ENCODE results near the gene ZNF579. TPM values are rescaled to one million over a fixed set of nuclear protein-coding genes. Genes with fewer than 3 reads are reported as not detected.

Gene ZNF579
- total RNA-seq, 1 experiment from 2014 or later, result 13.5 TPM

DNA sequence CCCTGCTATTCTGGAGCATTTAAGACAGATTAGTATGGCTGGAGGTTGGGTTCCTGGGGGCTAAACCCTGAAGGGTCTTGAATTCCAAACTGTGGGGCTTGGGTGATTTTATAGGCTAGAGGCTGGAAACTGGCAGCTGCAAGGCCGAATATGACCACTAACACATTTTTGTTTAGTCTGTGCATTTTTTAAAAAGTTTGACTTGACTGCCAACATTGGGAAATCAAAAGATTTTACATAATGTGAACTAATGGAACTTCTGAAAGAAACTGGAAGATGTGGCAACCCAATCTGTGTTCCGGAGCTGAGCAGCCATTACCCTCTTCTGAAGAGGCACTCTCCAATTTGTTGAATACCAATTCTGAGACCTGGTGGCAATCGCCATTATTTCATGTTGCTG, 38.6 kb upstream of the ZNF579 start:
- Histone ChIP-seq H3K4me2 (ENCODE audit: low read length) (no peak overlapping the region), H3K79me2 (ENCODE audit: low read length) (peaks cover 8% of the 10 kb centered on the region), H3K27ac (ENCODE audit: low read length) (no peak overlapping the region), H3K4me1 (ENCODE audit: insufficient read depth, low read length) (0 out of 2 replicates have a peak, but pooled peaks cover 4% of the 10 kb centered on the region), H3K9me2 (replicated peaks; ENCODE audit: low read length) (no peaks in the 10 kb centered on the region), H4K20me1 (ENCODE audit: low read length) (peaks cover 4% of the 10 kb centered on the region; the same call in 1 of the 2 replicates), H3K9ac (ENCODE audit: low read length) (no peak overlapping the region), H2AFZ (ENCODE audit: low read length) (no peak overlapping the region), H3K9me3 (ENCODE audit: low read length) (no peaks in the 10 kb centered on the region), H3K4me3 (ENCODE audit: low read length) (no peak overlapping the region), H3K27me3 (ENCODE audit: low read length) (no peaks in the 10 kb centered on the region), H3F3A (ENCODE audit: low read length, unreplicated experiment) (no peaks in the 10 kb centered on the region), H3K36me3 (ENCODE audit: low read depth, low read length) (no peaks in the 10 kb centered on the region; the same call in 1 of the 2 replicates)
- ATAC-seq (no peak), DNase-seq (no peak)
- TSS peak; percentile 19 for BruUV-seq (replicated peaks)
- ChIA-PET CTCF (no interaction called here), POLR2A (ENCODE audit: unreplicated experiment) (no interaction called here)
- intact Hi-C loops (cut with micrococcal nuclease), result no loop called here
- TF ChIP-seq EZH2 (IDR thresholded peaks at IDR 0.05; ENCODE audit: low read length, unreplicated experiment), result no peak
- no peak for TF ChIP-seq EZH2phosphoT487 (IDR thresholded peaks at IDR 0.05; ENCODE audit: borderline replicate concordance, low read length)
- TF ChIP-seq, protein P1, sequence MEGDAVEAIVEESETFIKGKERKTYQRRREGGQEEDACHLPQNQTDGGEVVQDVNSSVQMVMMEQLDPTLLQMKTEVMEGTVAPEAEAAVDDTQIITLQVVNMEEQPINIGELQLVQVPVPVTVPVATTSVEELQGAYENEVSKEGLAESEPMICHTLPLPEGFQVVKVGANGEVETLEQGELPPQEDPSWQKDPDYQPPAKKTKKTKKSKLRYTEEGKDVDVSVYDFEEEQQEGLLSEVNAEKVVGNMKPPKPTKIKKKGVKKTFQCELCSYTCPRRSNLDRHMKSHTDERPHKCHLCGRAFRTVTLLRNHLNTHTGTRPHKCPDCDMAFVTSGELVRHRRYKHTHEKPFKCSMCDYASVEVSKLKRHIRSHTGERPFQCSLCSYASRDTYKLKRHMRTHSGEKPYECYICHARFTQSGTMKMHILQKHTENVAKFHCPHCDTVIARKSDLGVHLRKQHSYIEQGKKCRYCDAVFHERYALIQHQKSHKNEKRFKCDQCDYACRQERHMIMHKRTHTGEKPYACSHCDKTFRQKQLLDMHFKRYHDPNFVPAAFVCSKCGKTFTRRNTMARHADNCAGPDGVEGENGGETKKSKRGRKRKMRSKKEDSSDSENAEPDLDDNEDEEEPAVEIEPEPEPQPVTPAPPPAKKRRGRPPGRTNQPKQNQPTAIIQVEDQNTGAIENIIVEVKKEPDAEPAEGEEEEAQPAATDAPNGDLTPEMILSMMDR (conservative IDR thresholded peaks at IDR 0.05; ENCODE audit: low read depth, low read length), result no peak

DNA sequence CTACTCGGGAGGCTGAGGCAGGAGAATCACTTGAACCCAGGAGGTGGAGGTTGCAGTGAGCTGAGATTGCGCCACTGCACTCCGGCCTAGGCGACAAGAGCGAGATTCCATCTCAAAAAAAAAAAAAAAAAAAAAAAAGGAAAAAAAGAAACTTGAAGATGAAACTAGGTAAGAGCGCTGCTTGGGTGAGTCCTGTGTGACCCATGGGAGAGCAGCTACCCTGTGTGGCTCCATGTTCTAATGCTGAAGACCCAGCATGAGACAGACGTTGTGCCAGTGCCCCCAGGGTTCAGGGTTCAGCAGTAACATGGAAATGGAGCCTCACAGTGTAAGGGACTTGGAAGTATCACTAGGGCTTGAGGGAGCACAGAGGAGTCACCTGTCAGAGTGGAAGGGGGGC, 37.8 kb upstream of the ZNF579 start:
- Histone ChIP-seq H3K79me2 (ENCODE audit: low read length) (peaks cover 3% of the 10 kb centered on the region; the same call in 1 of the 2 replicates), H3F3A (ENCODE audit: low read length, unreplicated experiment) (no peaks in the 10 kb centered on the region), H3K36me3 (ENCODE audit: low read depth, low read length) (no peaks in the 10 kb centered on the region; the same call in 1 of the 2 replicates), H3K9me2 (replicated peaks; ENCODE audit: low read length) (no peaks in the 10 kb centered on the region), H4K20me1 (ENCODE audit: low read length) (no peaks in the 10 kb centered on the region), H3K4me2 (ENCODE audit: low read length) (no peak overlapping the region), H3K4me1 (ENCODE audit: insufficient read depth, low read length) (no peaks in the 10 kb centered on the region), H3K4me3 (ENCODE audit: low read length) (no peak overlapping the region), H3K9me3 (ENCODE audit: low read length) (no peaks in the 10 kb centered on the region), H3K27ac (ENCODE audit: low read length) (no peak overlapping the region), H2AFZ (ENCODE audit: low read length) (no peak overlapping the region), H3K27me3 (ENCODE audit: low read length) (no peaks in the 10 kb centered on the region), H3K9ac (ENCODE audit: low read length) (no peak overlapping the region)
- intact Hi-C loops (cut with micrococcal nuclease), result no loop called here
- POLR2A ChIA-PET (ENCODE audit: unreplicated experiment), result interaction anchor here (0.6 kb wide), 1 partner anchor 8 kb away, joined by 24 read pairs; no protein-coding TSS in a partner anchor
- CTCF ChIA-PET, result no interaction called here
- TF ChIP-seq EZH2phosphoT487 (IDR thresholded peaks at IDR 0.05; ENCODE audit: borderline replicate concordance, low read length), result no peak
- TF ChIP-seq, protein P1 (conservative IDR thresholded peaks at IDR 0.05; ENCODE audit: low read depth, low read length), result no peak
- TF ChIP-seq EZH2 (IDR thresholded peaks at IDR 0.05; ENCODE audit: low read length, unreplicated experiment), result no peak
- no peak for DNase-seq
- ATAC-seq, result no peak
- BruUV-seq (replicated peaks), result no TSS peak

DNA sequence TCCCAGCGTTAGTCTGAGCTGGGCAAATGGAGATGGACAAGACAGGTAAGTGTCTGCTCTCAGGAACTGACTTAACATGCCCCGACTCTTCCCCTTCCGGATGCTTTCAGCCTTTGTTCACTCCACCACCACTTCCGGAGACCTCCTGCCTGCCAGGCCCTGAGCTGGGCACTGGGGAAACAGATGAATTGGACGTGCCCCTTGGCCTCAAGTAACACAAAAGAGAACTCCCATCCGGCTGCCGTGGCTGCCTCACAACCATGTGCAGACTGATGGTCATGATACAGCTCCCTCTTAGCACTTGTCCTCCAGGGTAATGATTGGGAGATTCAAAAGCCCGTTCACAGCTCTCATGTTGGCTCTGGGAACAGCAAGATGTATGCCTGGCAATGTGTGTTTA, 36.8 kb upstream of the ZNF579 start:
- Histone ChIP-seq H3K4me1 (ENCODE audit: insufficient read depth, low read length) (no peaks in the 10 kb centered on the region), H3K4me3 (ENCODE audit: low read length) (no peak overlapping the region), H3K4me2 (ENCODE audit: low read length) (no peak overlapping the region), H3K36me3 (ENCODE audit: low read depth, low read length) (no peaks in the 10 kb centered on the region; the same call in 1 of the 2 replicates), H3K9ac (ENCODE audit: low read length) (no peak overlapping the region), H3K79me2 (ENCODE audit: low read length) (no peaks in the 10 kb centered on the region; the same call in 1 of the 2 replicates), H3K27me3 (ENCODE audit: low read length) (no peaks in the 10 kb centered on the region), H3F3A (ENCODE audit: low read length, unreplicated experiment) (no peaks in the 10 kb centered on the region), H3K27ac (ENCODE audit: low read length) (no peak overlapping the region), H4K20me1 (ENCODE audit: low read length) (no peaks in the 10 kb centered on the region), H2AFZ (ENCODE audit: low read length) (no peak overlapping the region), H3K9me3 (ENCODE audit: low read length) (no peaks in the 10 kb centered on the region), H3K9me2 (replicated peaks; ENCODE audit: low read length) (no peaks in the 10 kb centered on the region)
- POLR2A ChIA-PET (ENCODE audit: unreplicated experiment), result no interaction called here
- TF ChIP-seq, protein P1 (conservative IDR thresholded peaks at IDR 0.05; ENCODE audit: low read depth, low read length), result no peak
- no peak for TF ChIP-seq EZH2 (IDR thresholded peaks at IDR 0.05; ENCODE audit: low read length, unreplicated experiment)
- no peak for TF ChIP-seq EZH2phosphoT487 (IDR thresholded peaks at IDR 0.05; ENCODE audit: borderline replicate concordance, low read length)
- BruUV-seq (replicated peaks), result no TSS peak
- ATAC-seq (no peak), DNase-seq (no peak)
- CTCF ChIA-PET, result no interaction called here
- intact Hi-C loops (cut with micrococcal nuclease), result no loop called here
